ENCODE results near the gene LRRIQ3. TPM values are rescaled to one million over a fixed set of nuclear protein-coding genes. Genes with fewer than 3 reads are reported as not detected.

The LRRIQ3 gene
- total and polyA plus RNA-seq, 2 of the 13 experiments (the other 11 are each of a cell fraction or from before 2014, with no cell fraction given) = 1.1 to 1.3 TPM

GRCh38 chr1:74197657-74198552 lies at the start of gene LRRIQ3, which contains the start of gene FPGT (continued):
- TF ChIP-seq POGK (CRISPR knock-in tag; conservative IDR thresholded peaks at IDR 0.05) (no peak), KLF6 (CRISPR knock-in tag; IDR thresholded peaks at IDR 0.05) (no peak), ZFP37 (CRISPR knock-in tag; IDR thresholded peaks at IDR 0.05; ENCODE audit: borderline replicate concordance) (no peak), KDM5B (CRISPR knock-in tag; IDR thresholded peaks at IDR 0.05; ENCODE audit: borderline replicate concordance) (peak; percentile 39; the same call in 1 of the 2 replicates), GATAD2A (CRISPR knock-in tag; IDR thresholded peaks at IDR 0.05) (no peak; the same call in 1 of the 2 replicates), MTF2 (CRISPR knock-in tag; IDR thresholded peaks at IDR 0.05; ENCODE audit: borderline replicate concordance) (no peak; the same call in 1 of the 2 replicates), TBP (CRISPR knock-in tag; IDR thresholded peaks at IDR 0.05) (no peak), BCL6 (CRISPR knock-in tag; IDR thresholded peaks at IDR 0.05) (peak; percentile 84), NFIC (IDR thresholded peaks at IDR 0.05; ENCODE audit: low read length) (no peak), ZNF678 (CRISPR knock-in tag; IDR thresholded peaks at IDR 0.05) (no peak), PHB2 (IDR thresholded peaks at IDR 0.05; ENCODE audit: partially characterized antibody) (no peak), SUZ12 (IDR thresholded peaks at IDR 0.05; ENCODE audit: low read depth, low read length) (no peak), NR3C1 (CRISPR knock-in tag; IDR thresholded peaks at IDR 0.05) (no peak), SIN3A (IDR thresholded peaks at IDR 0.05; ENCODE audit: borderline replicate concordance, low read depth, low read length) (peak; percentile 88; the same call in 1 of the 2 replicates), HMG20A (CRISPR knock-in tag; IDR thresholded peaks at IDR 0.05; ENCODE audit: borderline replicate concordance) (no peak; the same call in 1 of the 2 replicates), FOXA3 (CRISPR knock-in tag; IDR thresholded peaks at IDR 0.05) (no peak; the same call in 1 of the 2 replicates), ZMYM2 (CRISPR knock-in tag; IDR thresholded peaks at IDR 0.05) (no peak)
- TF ChIP-seq, protein P1, sequence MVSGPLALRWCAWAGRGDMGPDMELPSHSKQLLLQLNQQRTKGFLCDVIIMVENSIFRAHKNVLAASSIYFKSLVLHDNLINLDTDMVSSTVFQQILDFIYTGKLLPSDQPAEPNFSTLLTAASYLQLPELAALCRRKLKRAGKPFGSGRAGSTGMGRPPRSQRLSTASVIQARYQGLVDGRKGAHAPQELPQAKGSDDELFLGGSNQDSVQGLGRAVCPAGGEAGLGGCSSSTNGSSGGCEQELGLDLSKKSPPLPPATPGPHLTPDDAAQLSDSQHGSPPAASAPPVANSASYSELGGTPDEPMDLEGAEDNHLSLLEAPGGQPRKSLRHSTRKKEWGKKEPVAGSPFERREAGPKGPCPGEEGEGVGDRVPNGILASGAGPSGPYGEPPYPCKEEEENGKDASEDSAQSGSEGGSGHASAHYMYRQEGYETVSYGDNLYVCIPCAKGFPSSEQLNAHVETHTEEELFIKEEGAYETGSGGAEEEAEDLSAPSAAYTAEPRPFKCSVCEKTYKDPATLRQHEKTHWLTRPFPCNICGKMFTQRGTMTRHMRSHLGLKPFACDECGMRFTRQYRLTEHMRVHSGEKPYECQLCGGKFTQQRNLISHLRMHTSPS (CRISPR knock-in tag; IDR thresholded peaks at IDR 0.05; ENCODE audit: low read depth) = no peak
- TF ChIP-seq, protein P2, sequence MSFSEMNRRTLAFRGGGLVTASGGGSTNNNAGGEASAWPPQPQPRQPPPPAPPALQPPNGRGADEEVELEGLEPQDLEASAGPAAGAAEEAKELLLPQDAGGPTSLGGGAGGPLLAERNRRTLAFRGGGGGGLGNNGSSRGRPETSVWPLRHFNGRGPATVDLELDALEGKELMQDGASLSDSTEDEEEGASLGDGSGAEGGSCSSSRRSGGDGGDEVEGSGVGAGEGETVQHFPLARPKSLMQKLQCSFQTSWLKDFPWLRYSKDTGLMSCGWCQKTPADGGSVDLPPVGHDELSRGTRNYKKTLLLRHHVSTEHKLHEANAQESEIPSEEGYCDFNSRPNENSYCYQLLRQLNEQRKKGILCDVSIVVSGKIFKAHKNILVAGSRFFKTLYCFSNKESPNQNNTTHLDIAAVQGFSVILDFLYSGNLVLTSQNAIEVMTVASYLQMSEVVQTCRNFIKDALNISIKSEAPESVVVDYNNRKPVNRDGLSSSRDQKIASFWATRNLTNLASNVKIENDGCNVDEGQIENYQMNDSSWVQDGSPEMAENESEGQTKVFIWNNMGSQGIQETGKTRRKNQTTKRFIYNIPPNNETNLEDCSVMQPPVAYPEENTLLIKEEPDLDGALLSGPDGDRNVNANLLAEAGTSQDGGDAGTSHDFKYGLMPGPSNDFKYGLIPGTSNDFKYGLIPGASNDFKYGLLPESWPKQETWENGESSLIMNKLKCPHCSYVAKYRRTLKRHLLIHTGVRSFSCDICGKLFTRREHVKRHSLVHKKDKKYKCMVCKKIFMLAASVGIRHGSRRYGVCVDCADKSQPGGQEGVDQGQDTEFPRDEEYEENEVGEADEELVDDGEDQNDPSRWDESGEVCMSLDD (CRISPR knock-in tag; IDR thresholded peaks at IDR 0.05; ENCODE audit: borderline replicate concordance) = no peak
- TF ChIP-seq, protein P3, sequence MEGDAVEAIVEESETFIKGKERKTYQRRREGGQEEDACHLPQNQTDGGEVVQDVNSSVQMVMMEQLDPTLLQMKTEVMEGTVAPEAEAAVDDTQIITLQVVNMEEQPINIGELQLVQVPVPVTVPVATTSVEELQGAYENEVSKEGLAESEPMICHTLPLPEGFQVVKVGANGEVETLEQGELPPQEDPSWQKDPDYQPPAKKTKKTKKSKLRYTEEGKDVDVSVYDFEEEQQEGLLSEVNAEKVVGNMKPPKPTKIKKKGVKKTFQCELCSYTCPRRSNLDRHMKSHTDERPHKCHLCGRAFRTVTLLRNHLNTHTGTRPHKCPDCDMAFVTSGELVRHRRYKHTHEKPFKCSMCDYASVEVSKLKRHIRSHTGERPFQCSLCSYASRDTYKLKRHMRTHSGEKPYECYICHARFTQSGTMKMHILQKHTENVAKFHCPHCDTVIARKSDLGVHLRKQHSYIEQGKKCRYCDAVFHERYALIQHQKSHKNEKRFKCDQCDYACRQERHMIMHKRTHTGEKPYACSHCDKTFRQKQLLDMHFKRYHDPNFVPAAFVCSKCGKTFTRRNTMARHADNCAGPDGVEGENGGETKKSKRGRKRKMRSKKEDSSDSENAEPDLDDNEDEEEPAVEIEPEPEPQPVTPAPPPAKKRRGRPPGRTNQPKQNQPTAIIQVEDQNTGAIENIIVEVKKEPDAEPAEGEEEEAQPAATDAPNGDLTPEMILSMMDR (CRISPR knock-in tag; IDR thresholded peaks at IDR 0.05) = no peak
- TF ChIP-seq, protein P4, sequence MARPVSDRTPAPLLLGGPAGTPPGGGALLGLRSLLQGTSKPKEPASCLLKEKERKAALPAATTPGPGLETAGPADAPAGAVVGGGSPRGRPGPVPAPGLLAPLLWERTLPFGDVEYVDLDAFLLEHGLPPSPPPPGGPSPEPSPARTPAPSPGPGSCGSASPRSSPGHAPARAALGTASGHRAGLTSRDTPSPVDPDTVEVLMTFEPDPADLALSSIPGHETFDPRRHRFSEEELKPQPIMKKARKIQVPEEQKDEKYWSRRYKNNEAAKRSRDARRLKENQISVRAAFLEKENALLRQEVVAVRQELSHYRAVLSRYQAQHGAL (CRISPR knock-in tag; IDR thresholded peaks at IDR 0.05; ENCODE audit: not compliant biosample characterization) = no peak
